G401 (cell line): ENCODE data around the gene CLMP. TPM values are rescaled to one million over a fixed set of nuclear protein-coding genes. Genes with fewer than 3 reads are reported as not detected.

Experiments used
- DNase-seq: peaks from one replicate; pipeline ENCODE4 v3.0.0-alpha.2; 2015; ENCODE audit warnings: low spot score
- in situ Hi-C: cut with HindIII; loops from 2 replicates; pipeline ENCODE4 v1.10.0; 2016; ENCODE audit warnings: low sequenced_read_pairs, mixed read lengths
- total RNA-seq: library from RNA; depleted of rRNA; stranded (reverse); fragments of >200 nt; shearing (Covaris generic); gene quantifications from 2 replicates; pipeline ENCODE4 v1.2.3, GENCODE V29; 2014; rRNA removed

Gene CLMP
- total RNA-seq, 1 experiment from 2014 or later = 0.37 TPM

GRCh38 chr11:123051634-123052033, 143.4 kb downstream of the CLMP start:
- DNase-seq = no peak
- in situ Hi-C loops = no loop called here

- no peak for DNase-seq
- in situ Hi-C loops = no loop called here
These were observed 143.9 kb downstream of the CLMP start for GRCh38 chr11:123051146-123051545.

- in situ Hi-C loops = no loop called here
- no peak for DNase-seq
These were observed 147.1 kb downstream of the CLMP start for GRCh38 chr11:123047947-123048293.

- DNase-seq = no peak
- in situ Hi-C loops = no loop called here
These were observed 147.6 kb downstream of the CLMP start for GRCh38 chr11:123047266-123047946.

GRCh38 chr11:123046473-123047259, 148.4 kb downstream of the CLMP start:
- in situ Hi-C loops = no loop called here

GRCh38 chr11:123045101-123045500, 149.9 kb downstream of the CLMP start:
- in situ Hi-C loops = no loop called here

More at GRCh38 chr11:123046473-123047259, 148.4 kb downstream of the CLMP start:
- peak; percentile 61 for DNase-seq

GRCh38 chr11:123041185-123041584, 153.9 kb downstream of the CLMP start:
- in situ Hi-C loops = no loop called here
- DNase-seq = no peak

More at GRCh38 chr11:123045101-123045500, 149.9 kb downstream of the CLMP start:
- no peak for DNase-seq

GRCh38 chr11:123040111-123040432, 155.0 kb downstream of the CLMP start:
- in situ Hi-C loops = no loop called here
- no peak for DNase-seq

- in situ Hi-C loops = no loop called here
- no peak for DNase-seq
These were observed 159.2 kb downstream of the CLMP start for GRCh38 chr11:123035831-123036230.

GRCh38 chr11:123034597-123034996, 160.5 kb downstream of the CLMP start:
- in situ Hi-C loops = no loop called here
- no peak for DNase-seq

- in situ Hi-C loops = no loop called here
- DNase-seq = peak; percentile 7
These were observed 161.2 kb downstream of the CLMP start for GRCh38 chr11:123033895-123034294.

- DNase-seq = no peak
- in situ Hi-C loops = no loop called here
These were observed 164.5 kb downstream of the CLMP start for GRCh38 chr11:123030517-123030916.

- in situ Hi-C loops = no loop called here
- peak; percentile 39 for DNase-seq
These were observed 174.1 kb downstream of the CLMP start for GRCh38 chr11:123020968-123021367.

Other genes with a start within 250 kb of the CLMP start
- gene BSX, start 213.4 kb downstream of the CLMP start, total RNA-seq = not detected in 2 replicates
- gene HSPA8, start 133.1 kb downstream of the CLMP start, total RNA-seq = 2,144 and 3,148 TPM in 2 replicates
- 31.0 and 33.3 TPM in 2 replicates for gene GRAMD1B, start 235.0 kb upstream of the CLMP start, total RNA-seq